OCI-M1 (cell line): ENCODE results near the gene TM9SF3.

ENCODE experiments used
- DNase-seq: peaks from one replicate; lab custom pipeline; 2025; lab: John Stamatoyannopoulos, UW

TM9SF3 gene

DNA sequence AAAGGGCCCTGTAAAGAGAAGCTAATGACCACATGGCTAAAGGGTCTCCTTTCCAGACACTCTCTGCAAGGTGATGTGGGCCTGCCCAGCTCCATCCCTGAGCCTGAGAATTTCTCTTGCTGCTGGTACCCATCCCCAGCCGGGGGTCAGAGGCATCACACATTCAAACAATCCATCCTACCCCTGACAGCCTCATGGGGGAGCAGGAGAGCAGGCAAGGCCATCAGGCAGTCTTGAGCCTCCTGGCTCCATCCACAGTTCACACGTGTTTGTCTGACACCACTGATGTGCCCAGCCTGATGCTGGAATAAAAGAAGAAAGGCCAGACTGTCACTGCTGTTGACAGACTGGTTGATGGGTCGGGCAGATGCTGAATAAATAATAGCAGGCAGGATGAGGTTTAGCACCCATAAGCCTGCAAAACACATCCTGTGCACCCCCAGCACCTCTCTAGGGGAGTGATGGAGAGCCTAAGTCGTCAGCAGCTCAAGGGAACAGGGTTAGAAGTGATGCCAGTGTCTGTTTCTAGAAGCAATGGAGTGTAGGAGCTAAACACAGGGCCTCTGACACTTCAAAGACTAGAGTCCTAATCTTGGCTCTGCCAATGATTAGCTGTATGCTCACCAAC is 116.6 kb downstream of the TM9SF3 start:
- DNase-seq: peak; percentile 62

DNA sequence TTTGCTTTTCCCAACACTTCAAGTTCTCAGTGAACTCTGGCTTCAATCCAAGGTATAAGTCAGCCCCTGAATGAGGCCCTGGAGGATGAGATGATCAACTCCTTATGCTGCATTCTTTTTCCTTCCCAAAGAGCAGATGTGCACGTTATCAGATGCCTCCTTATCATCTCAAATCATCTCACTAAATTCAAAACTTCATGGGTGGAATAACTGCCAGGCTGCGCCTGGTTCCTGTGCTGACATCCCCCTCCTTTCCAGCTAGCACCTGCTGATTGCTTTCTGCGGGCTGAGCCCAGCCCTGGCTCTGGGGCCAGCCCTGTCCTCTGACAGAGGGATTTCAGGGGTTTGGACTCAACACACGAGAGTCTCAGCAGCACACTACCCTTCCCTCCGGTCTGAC is 118.0 kb downstream of the TM9SF3 start:
- DNase-seq: no peak
